GM21381 (cell line): ENCODE measurements around the gene ADCK1.
A peak's percentile ranks its signal among the peaks of the same experiment; 100 is the strongest.
"Not testable (repeated sequence)": the region's sequence is repeated elsewhere in the genome, so short reads cannot be mapped to it uniquely, and the experiment has no call there.

Experiments used
- ATAC-seq: cut with Tn5 transposase; IDR thresholded peaks from one replicate; pipeline ENCODE4 v1.9.1; 2021; ENCODE audit warnings: mild to moderate bottlenecking, moderate library complexity; ENCODE audit not compliant: unreplicated experiment

Gene ADCK1

DNA sequence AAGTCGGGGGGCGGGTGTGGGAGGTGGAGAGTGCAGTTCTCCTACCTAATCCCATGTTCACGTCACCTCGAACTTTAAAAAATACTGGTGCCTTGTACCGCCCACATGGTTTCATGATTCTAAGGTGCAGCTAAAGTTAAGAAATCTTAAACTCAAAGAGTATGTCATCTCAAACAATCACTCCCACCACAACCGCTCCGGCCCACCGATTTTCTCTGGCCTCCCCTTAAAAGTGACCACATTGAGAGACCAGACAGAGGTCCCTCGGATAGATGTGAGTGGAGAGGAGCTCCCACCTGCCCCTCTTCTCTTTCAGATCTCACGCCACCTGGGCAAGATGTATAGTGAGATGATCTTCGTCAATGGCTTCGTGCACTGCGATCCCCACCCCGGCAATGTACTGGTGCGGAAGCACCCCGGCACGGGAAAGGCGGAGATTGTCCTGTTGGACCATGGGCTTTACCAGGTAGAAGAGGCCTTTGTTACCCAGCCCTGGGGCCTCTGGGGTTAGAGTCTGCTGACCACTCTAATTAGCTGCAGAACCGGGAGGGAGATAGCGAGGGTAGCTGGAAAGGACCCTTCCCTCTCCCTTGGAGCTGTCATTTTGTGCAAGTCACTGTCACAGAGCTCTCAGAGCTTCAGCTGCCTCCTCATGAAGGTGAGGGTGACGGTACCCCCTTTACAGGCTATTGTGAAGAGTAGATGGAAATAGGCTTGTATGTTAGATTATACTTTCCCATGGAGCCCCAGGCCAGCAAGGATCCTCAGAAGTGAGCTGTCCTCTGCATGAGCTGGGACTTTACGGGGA, 124.4 kb downstream of the ADCK1 start:
- no peak for ATAC-seq

GRCh38 chr14:77926942-77927341, 127.0 kb downstream of the ADCK1 start:
- no peak for ATAC-seq

DNA sequence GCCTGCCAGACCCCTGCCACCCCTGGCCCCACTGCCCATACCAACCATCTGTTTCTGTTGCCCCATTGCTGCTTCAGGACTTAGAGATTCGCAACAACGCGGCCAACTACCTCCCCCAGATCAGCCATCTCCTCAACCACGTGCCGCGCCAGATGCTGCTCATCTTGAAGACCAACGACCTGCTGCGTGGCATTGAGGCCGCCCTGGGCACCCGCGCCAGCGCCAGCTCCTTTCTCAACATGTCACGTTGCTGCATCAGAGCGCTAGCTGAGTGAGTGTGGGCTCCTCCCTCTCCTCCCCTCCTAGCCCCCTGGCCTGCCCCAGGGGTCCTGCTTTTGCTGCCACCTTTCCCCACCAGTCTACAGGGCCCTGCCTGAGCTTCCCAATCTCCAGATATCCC, 131.5 kb downstream of the ADCK1 start:
- ATAC-seq = no peak

DNA sequence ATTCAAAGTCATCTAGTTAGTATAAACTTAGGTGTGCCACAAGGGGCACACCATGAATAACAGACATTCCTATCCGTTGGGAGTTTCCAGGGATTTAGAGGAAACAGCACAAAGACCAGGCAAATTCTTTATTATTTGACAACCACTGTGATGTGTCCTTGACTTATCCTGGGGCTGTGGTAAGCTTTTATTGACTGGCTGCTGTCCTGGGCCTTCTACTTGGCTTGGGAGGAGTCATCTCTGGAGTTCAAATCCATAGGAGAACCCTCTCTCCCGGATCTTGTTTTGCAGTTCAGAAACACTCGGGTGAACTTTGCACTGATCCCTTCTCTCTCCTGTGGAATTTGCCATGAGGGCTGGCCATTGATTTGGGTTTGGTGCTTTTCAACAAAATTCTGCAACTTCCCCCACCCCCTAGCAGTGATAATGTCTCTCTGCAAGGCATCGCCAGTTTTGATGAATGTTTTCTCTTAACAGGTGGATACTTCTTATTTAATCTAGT, 136.3 kb downstream of the ADCK1 start:
- ATAC-seq = no peak

- ATAC-seq = no peak
Measured at GRCh38 chr14:77947372-77947771, 147.5 kb downstream of the ADCK1 start.

- ATAC-seq = no peak
Measured at GRCh38 chr14:77950371-77951063, 150.6 kb downstream of the ADCK1 start.

- ATAC-seq = no peak
Measured at GRCh38 chr14:77955816-77956484, 156.0 kb downstream of the ADCK1 start.

GRCh38 chr14:77959686-77960085, 159.8 kb downstream of the ADCK1 start:
- not testable (repeated sequence) for ATAC-seq

DNA sequence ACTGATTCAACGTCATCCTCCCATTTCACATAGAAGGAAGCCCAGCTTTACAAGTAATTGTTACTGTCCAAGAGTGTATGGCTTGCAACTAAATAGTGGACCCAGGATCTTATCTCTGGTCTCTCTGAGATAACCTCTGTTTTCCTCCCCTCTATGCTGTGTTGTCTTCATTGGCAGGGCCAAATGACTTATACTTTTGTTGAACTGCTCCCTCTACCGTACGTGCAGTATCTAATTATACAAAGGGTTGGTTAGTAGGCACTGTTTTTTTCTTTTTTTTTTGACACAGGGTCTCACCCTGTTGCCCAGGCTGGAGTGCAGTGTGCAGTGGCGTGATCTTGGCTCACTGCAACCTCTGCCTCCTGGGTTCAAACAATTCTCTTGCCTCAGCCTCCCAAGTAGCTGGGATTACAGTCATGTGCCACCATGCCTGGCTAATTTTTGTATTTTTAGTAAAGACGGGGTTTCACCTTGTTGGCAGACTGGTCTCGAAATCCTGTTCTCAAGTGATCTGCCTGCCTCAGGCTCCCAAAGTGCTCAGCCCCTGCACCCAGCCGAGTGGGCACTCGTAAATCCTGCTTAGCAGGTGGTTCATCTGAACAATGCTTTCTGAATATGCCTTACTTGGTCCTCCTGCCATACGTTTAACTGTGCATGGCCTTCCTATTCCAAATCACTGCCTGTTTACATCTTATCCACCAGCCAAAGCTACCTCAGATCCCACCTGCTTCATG, 162.1 kb downstream of the ADCK1 start:
- no peak for ATAC-seq

DNA sequence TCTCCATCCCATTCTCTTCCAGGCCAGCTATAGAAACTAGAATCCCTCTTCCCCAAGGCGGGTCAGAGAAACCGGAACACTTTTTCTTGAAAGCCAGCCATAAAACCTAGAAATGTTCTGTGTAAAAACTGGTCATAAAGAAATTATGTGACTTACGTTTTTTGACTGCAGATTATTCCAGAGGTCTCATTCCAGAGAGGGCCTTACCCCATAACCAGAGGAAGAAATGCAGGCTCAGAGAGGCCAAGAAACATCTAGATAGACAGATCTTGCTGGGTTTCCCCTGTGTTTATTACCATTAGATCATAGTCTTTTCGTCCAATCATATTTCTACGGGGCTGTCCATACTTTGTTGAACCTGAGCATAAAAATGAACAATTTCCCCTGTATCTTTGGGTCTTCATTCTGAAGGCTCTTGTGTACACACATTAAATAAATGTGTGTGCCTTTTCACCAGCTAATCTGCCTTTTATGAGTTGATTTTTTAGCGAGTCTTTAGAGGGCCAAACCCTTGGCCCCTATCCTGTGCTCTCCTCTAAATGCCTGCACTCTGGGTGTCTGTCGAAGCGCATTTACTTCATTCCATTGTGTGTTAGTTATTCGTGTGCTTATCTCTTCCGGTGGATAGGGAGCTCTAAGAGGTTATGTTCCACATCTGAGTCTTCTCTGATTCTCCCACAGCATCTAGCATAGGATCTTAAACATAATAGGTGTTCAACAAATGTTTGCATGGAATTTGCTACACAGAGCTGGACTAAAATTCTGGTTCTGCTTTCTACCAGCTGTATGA, 163.0 kb downstream of the ADCK1 start:
- ATAC-seq = no peak

GRCh38 chr14:77964586-77964985, 164.7 kb downstream of the ADCK1 start:
- ATAC-seq = no peak

DNA sequence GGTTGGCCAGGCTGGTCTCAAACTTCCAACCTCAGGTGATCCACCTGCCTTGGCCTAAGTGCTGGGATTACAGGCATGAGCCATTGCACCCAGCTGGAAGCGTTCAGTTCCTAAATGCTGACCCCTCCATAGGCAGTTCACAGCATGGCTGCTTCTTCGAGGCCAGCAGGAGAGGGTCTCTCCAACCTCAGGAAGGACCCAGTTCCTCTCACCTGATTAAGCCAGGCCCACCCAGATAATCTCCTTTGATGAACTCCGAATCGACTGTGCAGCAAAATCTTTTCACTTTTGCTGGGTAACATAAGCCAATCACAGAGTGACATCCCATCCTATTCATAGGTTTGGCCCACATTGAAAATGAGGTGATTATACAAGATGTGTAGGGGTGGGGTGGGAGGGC, 165.1 kb downstream of the ADCK1 start:
- ATAC-seq = no peak

DNA sequence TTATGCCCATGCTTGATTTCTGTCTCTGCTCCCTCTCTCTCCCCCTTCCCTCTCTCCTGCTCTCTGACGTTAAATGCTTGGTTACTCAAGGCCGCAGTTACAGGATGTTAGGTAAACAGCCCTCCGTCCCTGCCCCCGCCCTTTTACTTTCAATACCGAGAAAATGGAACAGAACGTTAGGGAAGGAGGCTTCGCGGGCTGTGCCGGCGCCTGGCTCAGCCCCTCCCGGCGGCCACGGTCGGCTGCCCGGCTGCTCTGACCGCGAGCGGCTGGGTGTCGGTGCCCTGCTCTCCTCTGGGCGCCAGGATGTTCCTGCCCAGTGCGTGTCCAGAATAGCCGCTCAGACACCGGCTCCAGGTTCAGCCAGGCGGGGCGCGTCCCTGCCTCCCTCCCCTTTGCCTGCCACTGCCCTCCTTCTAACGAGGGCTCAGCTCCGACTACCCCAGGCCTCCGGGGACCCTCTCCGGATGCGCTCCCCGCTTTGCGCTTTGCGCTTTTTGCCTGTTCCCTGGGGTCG, 166.1 kb downstream of the ADCK1 start:
- peak; percentile 74 for ATAC-seq

DNA sequence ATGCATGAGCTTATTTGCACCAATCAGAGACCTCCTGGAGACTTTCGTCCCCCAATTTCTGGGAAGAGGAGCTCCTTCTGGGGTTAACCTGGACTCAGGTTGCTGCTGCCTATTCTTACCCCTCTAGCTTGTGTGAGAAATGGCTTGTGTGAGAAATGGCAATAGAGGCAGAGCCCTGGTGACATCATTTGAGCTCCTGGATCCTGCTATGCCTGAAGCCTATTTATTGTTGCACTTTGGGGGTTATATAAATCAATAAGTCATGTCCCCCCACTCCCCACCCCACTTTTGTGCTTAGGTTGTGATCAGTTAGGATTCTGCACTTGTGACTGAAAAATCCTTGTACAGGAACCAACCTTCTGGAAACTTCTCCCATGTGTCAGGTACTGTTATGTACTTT, 167.2 kb downstream of the ADCK1 start:
- ATAC-seq = no peak

GRCh38 chr14:77970646-77971045, 170.7 kb downstream of the ADCK1 start:
- ATAC-seq = no peak

DNA sequence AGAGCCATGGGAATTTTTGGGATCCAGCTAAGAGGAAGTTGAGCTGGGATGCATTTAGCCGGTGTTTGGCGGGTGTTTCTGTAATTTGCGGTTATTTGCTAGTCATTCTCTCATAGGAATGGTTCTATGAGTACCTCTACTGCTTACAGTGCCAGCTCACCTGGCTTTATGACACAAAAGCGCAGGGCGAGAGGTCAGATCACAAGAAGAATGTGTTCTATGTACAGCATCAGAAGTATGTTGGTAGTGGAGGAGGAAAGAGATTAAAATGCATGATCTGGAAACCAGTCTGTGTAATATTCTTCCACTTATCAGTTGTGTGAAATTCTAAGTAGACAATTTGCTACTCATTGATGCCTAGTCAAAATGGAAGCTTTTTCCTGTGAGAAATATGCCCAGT, 173.3 kb downstream of the ADCK1 start:
- no peak for ATAC-seq

- no peak for ATAC-seq
Measured at GRCh38 chr14:77976591-77976990, 176.7 kb downstream of the ADCK1 start.

GRCh38 chr14:77979171-77979570, 179.3 kb downstream of the ADCK1 start:
- no peak for ATAC-seq

GRCh38 chr14:77979666-77980351, 179.9 kb downstream of the ADCK1 start:
- ATAC-seq = no peak
